NCI-H1694 (cell line): ENCODE data around the gene GLDN.

ENCODE experiments used
- DNase-seq: peaks from one replicate; lab custom pipeline; 2025; lab: John Stamatoyannopoulos, UW

GLDN gene

GRCh38 chr15:51322621-51323296 lies 18.7 kb upstream of the GLDN start:
- DNase-seq: no peak

- no peak for DNase-seq
These were observed 17.7 kb upstream of the GLDN start for GRCh38 chr15:51323749-51324148.

- DNase-seq: no peak
These were observed 16.3 kb upstream of the GLDN start for GRCh38 chr15:51325167-51325566.

GRCh38 chr15:51327081-51327480 lies 14.4 kb upstream of the GLDN start:
- no peak for DNase-seq

GRCh38 chr15:51328926-51329325 lies 12.5 kb upstream of the GLDN start:
- DNase-seq: no peak

- no peak for DNase-seq
These were observed 10.3 kb upstream of the GLDN start for GRCh38 chr15:51331141-51331540.

- no peak for DNase-seq
These were observed 9.0 kb upstream of the GLDN start for GRCh38 chr15:51332206-51333147.

- no peak for DNase-seq
These were observed 7.9 kb upstream of the GLDN start for GRCh38 chr15:51333571-51333970.

GRCh38 chr15:51334011-51334451 lies 7.4 kb upstream of the GLDN start:
- no peak for DNase-seq

- no peak for DNase-seq
These were observed 6.4 kb upstream of the GLDN start for GRCh38 chr15:51335087-51335486.

- no peak for DNase-seq
These were observed 5.7 kb upstream of the GLDN start for GRCh38 chr15:51335538-51336410.

GRCh38 chr15:51338496-51338895 lies 3.0 kb upstream of the GLDN start, which contains the start of gene CYP19A1:
Gene CYP19A1, minus strand, starts transcription at chr15:51338596. Its CDS starts 95,684 bp downstream, at chr15:51242912.
- no peak for DNase-seq

GRCh38 chr15:51342227-51342999 lies 958 bp downstream of the GLDN start:
- DNase-seq: no peak

GRCh38 chr15:51343466-51343865 lies 2.0 kb downstream of the GLDN start:
- no peak for DNase-seq

GRCh38 chr15:51346136-51346535 lies 4.7 kb downstream of the GLDN start:
- DNase-seq: no peak

- no peak for DNase-seq
These were observed 7.2 kb downstream of the GLDN start for GRCh38 chr15:51348688-51349087.

GRCh38 chr15:51349156-51349844 lies 7.8 kb downstream of the GLDN start:
- DNase-seq: no peak

GRCh38 chr15:51350723-51351122 lies 9.3 kb downstream of the GLDN start:
- no peak for DNase-seq

- no peak for DNase-seq
These were observed 12.5 kb downstream of the GLDN start for GRCh38 chr15:51353976-51354375.

- DNase-seq: no peak
These were observed 13.6 kb downstream of the GLDN start for GRCh38 chr15:51355096-51355495.

GRCh38 chr15:51356147-51356546 lies 14.7 kb downstream of the GLDN start:
- no peak for DNase-seq
